GM12891 (cell line): Measurements from ENCODE around the gene NPAS1.

ENCODE experiments used
- POLR2A ChIP-seq: IDR thresholded peaks from 2 replicates; pipeline ENCODE4 v1.6.1; 2011; ENCODE audit warnings: low read depth, low read length, control low read depth
- POLR2AphosphoS5 ChIP-seq: IDR thresholded peaks from 2 replicates; pipeline ENCODE4 v1.6.1; 2011; ENCODE audit warnings: low read depth, low read length, control low read depth
- POU2F2 ChIP-seq: IDR thresholded peaks from 2 replicates; pipeline ENCODE4 v1.6.1; 2011; ENCODE audit warnings: low read depth, mild to moderate bottlenecking, control low read depth, low read length, moderate library complexity

GRCh38 chr19:47036097-47036651, 16.5 kb downstream of the NPAS1 start:
- TF ChIP-seq POU2F2 (no peak), POLR2A (no peak), POLR2AphosphoS5 (no peak)
